MG63 (cell line): ENCODE data around the gene NOS1. TPM values are rescaled to one million over a fixed set of nuclear protein-coding genes. Genes with fewer than 3 reads are reported as not detected.

Experiments
- DNase-seq: peaks from one replicate; pipeline ENCODE4 v3.0.0-alpha.2; 2020
- H3K27me3 ChIP-seq: fragments of 250-450 bp; sonication (Bioruptor Pico); 2 replicates; pipeline ENCODE4 v1.5.1; 2020; ENCODE audit warnings: mild to moderate bottlenecking, moderate library complexity
- H3K36me3 ChIP-seq: fragments of 250-450 bp; sonication (Bioruptor Pico); 2 replicates; pipeline ENCODE4 v1.5.1; 2020; ENCODE audit warnings: mild to moderate bottlenecking, moderate library complexity
- H3K4me3 ChIP-seq: fragments of 250-450 bp; sonication (Bioruptor Pico); 2 replicates; pipeline ENCODE4 v1.5.1; 2020; ENCODE audit warnings: mild to moderate bottlenecking, moderate library complexity
- H3K9me3 ChIP-seq: fragments of 250-450 bp; sonication (Bioruptor Pico); 2 replicates; pipeline ENCODE4 v1.5.1; 2020; ENCODE audit warnings: mild to moderate bottlenecking, moderate library complexity
- total RNA-seq: library from RNA; depleted of rRNA; stranded (reverse); fragments of >200 nt; shearing (Covaris generic); gene quantifications from 2 replicates; pipeline ENCODE4 v1.2.3, GENCODE V29; 2014; ENCODE audit warnings: low replicate concordance

NOS1 gene
- total RNA-seq, 1 experiment from 2014 or later: not detected

GRCh38 chr12:117344716-117345115 is 16.7 kb downstream of the NOS1 start:
- no peaks in the 10 kb centered on the region for H3K27me3 ChIP-seq
- H3K36me3 ChIP-seq: no peaks in the 10 kb centered on the region
- no peaks in the 10 kb centered on the region; the same call in 1 of the 2 replicates for H3K9me3 ChIP-seq
- no peak overlapping the region for H3K4me3 ChIP-seq
- no peak for DNase-seq

GRCh38 chr12:117343849-117344248 is 17.6 kb downstream of the NOS1 start:
- H3K36me3 ChIP-seq: no peaks in the 10 kb centered on the region
- no peak overlapping the region for H3K4me3 ChIP-seq
- H3K27me3 ChIP-seq: no peaks in the 10 kb centered on the region
- no peaks in the 10 kb centered on the region; the same call in 1 of the 2 replicates for H3K9me3 ChIP-seq
- no peak for DNase-seq

- DNase-seq: no peak
- H3K4me3 ChIP-seq: no peak overlapping the region
- H3K9me3 ChIP-seq: no peaks in the 10 kb centered on the region; the same call in 1 of the 2 replicates
- H3K27me3 ChIP-seq: no peaks in the 10 kb centered on the region
- H3K36me3 ChIP-seq: no peaks in the 10 kb centered on the region
Measured at GRCh38 chr12:117343296-117343695, 18.1 kb downstream of the NOS1 start.

GRCh38 chr12:117342682-117343081 is 18.7 kb downstream of the NOS1 start:
- no peaks in the 10 kb centered on the region for H3K27me3 ChIP-seq
- peak; percentile 19 for DNase-seq
- no peaks in the 10 kb centered on the region for H3K36me3 ChIP-seq
- no peaks in the 10 kb centered on the region; the same call in 1 of the 2 replicates for H3K9me3 ChIP-seq
- H3K4me3 ChIP-seq: no peak overlapping the region

- H3K4me3 ChIP-seq: no peak overlapping the region
- 0 out of 2 replicates have a peak, but pooled peaks cover 3% of the 10 kb centered on the region for H3K27me3 ChIP-seq
- no peaks in the 10 kb centered on the region; the same call in 1 of the 2 replicates for H3K9me3 ChIP-seq
- no peaks in the 10 kb centered on the region for H3K36me3 ChIP-seq
- no peak for DNase-seq
Measured at GRCh38 chr12:117342247-117342646, 19.2 kb downstream of the NOS1 start.

- Histone ChIP-seq H3K36me3 (no peaks in the 10 kb centered on the region), H3K27me3 (peaks cover 3% of the 10 kb centered on the region; the same call in 1 of the 2 replicates), H3K4me3 (no peak overlapping the region), H3K9me3 (no peaks in the 10 kb centered on the region; the same call in 1 of the 2 replicates)
- DNase-seq: no peak
Measured at GRCh38 chr12:117339104-117339503, 22.3 kb downstream of the NOS1 start.

GRCh38 chr12:117334855-117335587 is 26.4 kb downstream of the NOS1 start:
- H3K36me3 ChIP-seq: no peaks in the 10 kb centered on the region
- DNase-seq: peak; percentile 43
- peaks cover 17% of the 10 kb centered on the region for H3K27me3 ChIP-seq
- H3K9me3 ChIP-seq: no peaks in the 10 kb centered on the region
- H3K4me3 ChIP-seq: no peak overlapping the region

GRCh38 chr12:117334051-117334450 is 27.4 kb downstream of the NOS1 start:
- no peaks in the 10 kb centered on the region for H3K9me3 ChIP-seq
- DNase-seq: no peak
- H3K4me3 ChIP-seq: no peak overlapping the region
- H3K36me3 ChIP-seq: no peaks in the 10 kb centered on the region
- peaks cover 19% of the 10 kb centered on the region for H3K27me3 ChIP-seq

GRCh38 chr12:117333331-117333881 is 28.0 kb downstream of the NOS1 start:
- no peaks in the 10 kb centered on the region for H3K9me3 ChIP-seq
- DNase-seq: no peak
- H3K36me3 ChIP-seq: no peaks in the 10 kb centered on the region
- H3K4me3 ChIP-seq: no peak overlapping the region
- peaks cover 23% of the 10 kb centered on the region for H3K27me3 ChIP-seq

GRCh38 chr12:117331691-117332090 is 29.7 kb downstream of the NOS1 start:
- Histone ChIP-seq H3K9me3 (no peaks in the 10 kb centered on the region), H3K4me3 (no peak overlapping the region), H3K27me3 (peaks cover 20% of the 10 kb centered on the region), H3K36me3 (no peaks in the 10 kb centered on the region)
- no peak for DNase-seq

GRCh38 chr12:117330441-117331113 is 30.8 kb downstream of the NOS1 start:
- Histone ChIP-seq H3K27me3 (peaks cover 25% of the 10 kb centered on the region), H3K4me3 (no peak overlapping the region), H3K36me3 (no peaks in the 10 kb centered on the region), H3K9me3 (no peaks in the 10 kb centered on the region)
- no peak for DNase-seq

- no peak for DNase-seq
- Histone ChIP-seq H3K4me3 (no peak overlapping the region), H3K27me3 (peaks cover 31% of the 10 kb centered on the region), H3K36me3 (no peaks in the 10 kb centered on the region), H3K9me3 (no peaks in the 10 kb centered on the region)
Measured at GRCh38 chr12:117329756-117330155, 31.7 kb downstream of the NOS1 start.

- H3K9me3 ChIP-seq: no peaks in the 10 kb centered on the region
- DNase-seq: no peak
Measured at GRCh38 chr12:117328556-117329100, 32.8 kb downstream of the NOS1 start.

GRCh38 chr12:117322428-117322827 is 39.0 kb downstream of the NOS1 start:
- H3K27me3 ChIP-seq: peaks cover 17% of the 10 kb centered on the region
- H3K9me3 ChIP-seq: no peaks in the 10 kb centered on the region
- DNase-seq: no peak
- no peaks in the 10 kb centered on the region for H3K36me3 ChIP-seq
- H3K4me3 ChIP-seq: no peak overlapping the region

More at GRCh38 chr12:117328556-117329100, 32.8 kb downstream of the NOS1 start:
- H3K27me3 ChIP-seq: peaks cover 33% of the 10 kb centered on the region
- no peak overlapping the region for H3K4me3 ChIP-seq
- H3K36me3 ChIP-seq: no peaks in the 10 kb centered on the region

- Histone ChIP-seq H3K9me3 (no peaks in the 10 kb centered on the region), H3K36me3 (no peaks in the 10 kb centered on the region), H3K4me3 (no peak overlapping the region), H3K27me3 (peaks cover 17% of the 10 kb centered on the region)
- DNase-seq: peak; percentile 45
Measured at GRCh38 chr12:117321572-117321971, 39.9 kb downstream of the NOS1 start.

GRCh38 chr12:117318591-117318990 is 42.8 kb downstream of the NOS1 start:
- Histone ChIP-seq H3K4me3 (no peak overlapping the region), H3K36me3 (no peaks in the 10 kb centered on the region), H3K9me3 (no peaks in the 10 kb centered on the region), H3K27me3 (no peaks in the 10 kb centered on the region)
- DNase-seq: no peak

- DNase-seq: no peak
- H3K4me3 ChIP-seq: no peak overlapping the region
- no peaks in the 10 kb centered on the region for H3K36me3 ChIP-seq
- H3K9me3 ChIP-seq: no peaks in the 10 kb centered on the region
- no peaks in the 10 kb centered on the region for H3K27me3 ChIP-seq
Measured at GRCh38 chr12:117316336-117316735, 45.1 kb downstream of the NOS1 start.
